T-helper 2 cell treated with Interferon-gamma antibody and Interleukin-4, amounts not matched to agents 5 μg/mL and 100 μg/mL, for 36 hours (primary cell): Measurements from ENCODE around the gene BRMS1L.

Experiments used
- DNase-seq: peaks from one replicate; pipeline ENCODE4 v3.0.0; 2021; ENCODE audit warnings: low spot score
- H3K27ac Mint-ChIP-seq: one replicate; pipeline ENCODE4 v1.8.0; 2021; ENCODE audit warnings: mild to moderate bottlenecking, mixed read lengths
- H3K27me3 Mint-ChIP-seq: one replicate; pipeline ENCODE4 v1.8.0; 2021; ENCODE audit warnings: low read depth, mixed read lengths
- H3K36me3 Mint-ChIP-seq: one replicate; pipeline ENCODE4 v1.8.0; 2021; ENCODE audit warnings: low read depth, mixed read lengths
- H3K4me1 Mint-ChIP-seq: one replicate; pipeline ENCODE4 v1.8.0; 2021; ENCODE audit warnings: low read depth, mixed read lengths
- H3K4me3 Mint-ChIP-seq: one replicate; pipeline ENCODE4 v1.8.0; 2022; ENCODE audit warnings: mild to moderate bottlenecking, moderate library complexity, mixed read lengths
- H3K9me3 Mint-ChIP-seq: one replicate; pipeline ENCODE4 v1.8.0; 2021; ENCODE audit warnings: mixed read lengths

Gene BRMS1L

GRCh38 chr14:35866595-35867279 lies 40.6 kb downstream of the BRMS1L start:
- Mint-ChIP-seq H3K9me3 (no peaks in the 10 kb centered on the region), H3K27me3 (no peaks in the 10 kb centered on the region), H3K36me3 (peaks cover 11% of the 10 kb centered on the region), H3K4me3 (no peak overlapping the region), H3K27ac (no peak overlapping the region), H3K4me1 (no peaks in the 10 kb centered on the region)
- DNase-seq, result no peak

- Mint-ChIP-seq H3K4me1 (no peaks in the 10 kb centered on the region), H3K27me3 (no peaks in the 10 kb centered on the region), H3K36me3 (peaks cover 11% of the 10 kb centered on the region), H3K9me3 (no peaks in the 10 kb centered on the region), H3K27ac (no peak overlapping the region), H3K4me3 (no peak overlapping the region)
- DNase-seq, result no peak
Observed at GRCh38 chr14:35867280-35867629, 41.1 kb downstream of the BRMS1L start.

GRCh38 chr14:35875296-35875695 lies 49.2 kb downstream of the BRMS1L start:
- no peak overlapping the region for H3K4me3 Mint-ChIP-seq
- H3K27ac Mint-ChIP-seq, result no peak overlapping the region
- no peaks in the 10 kb centered on the region for H3K36me3 Mint-ChIP-seq
- no peaks in the 10 kb centered on the region for H3K9me3 Mint-ChIP-seq
- peaks cover 10% of the 10 kb centered on the region for H3K4me1 Mint-ChIP-seq
- H3K27me3 Mint-ChIP-seq, result no peaks in the 10 kb centered on the region
- no peak for DNase-seq

GRCh38 chr14:35877276-35877675 lies 51.1 kb downstream of the BRMS1L start:
- Mint-ChIP-seq H3K27ac (no peak overlapping the region), H3K9me3 (no peaks in the 10 kb centered on the region), H3K36me3 (no peaks in the 10 kb centered on the region), H3K27me3 (no peaks in the 10 kb centered on the region), H3K4me3 (no peak overlapping the region), H3K4me1 (peaks cover 10% of the 10 kb centered on the region)
- no peak for DNase-seq

GRCh38 chr14:35878272-35879150 lies 52.4 kb downstream of the BRMS1L start:
- no peak overlapping the region for H3K27ac Mint-ChIP-seq
- H3K27me3 Mint-ChIP-seq, result no peaks in the 10 kb centered on the region
- no peaks in the 10 kb centered on the region for H3K36me3 Mint-ChIP-seq
- no peak for DNase-seq
- peaks cover 10% of the 10 kb centered on the region for H3K4me1 Mint-ChIP-seq
- no peaks in the 10 kb centered on the region for H3K9me3 Mint-ChIP-seq
- no peak overlapping the region for H3K4me3 Mint-ChIP-seq

GRCh38 chr14:35879151-35879648 lies 53.1 kb downstream of the BRMS1L start:
- DNase-seq, result no peak
- no peaks in the 10 kb centered on the region for H3K27me3 Mint-ChIP-seq
- no peaks in the 10 kb centered on the region for H3K36me3 Mint-ChIP-seq
- H3K4me3 Mint-ChIP-seq, result no peak overlapping the region
- H3K9me3 Mint-ChIP-seq, result no peaks in the 10 kb centered on the region
- H3K4me1 Mint-ChIP-seq, result peaks cover 13% of the 10 kb centered on the region
- no peak overlapping the region for H3K27ac Mint-ChIP-seq

- Mint-ChIP-seq H3K27ac (no peak overlapping the region), H3K4me1 (peaks cover 13% of the 10 kb centered on the region), H3K4me3 (no peak overlapping the region), H3K27me3 (no peaks in the 10 kb centered on the region), H3K9me3 (no peaks in the 10 kb centered on the region), H3K36me3 (no peaks in the 10 kb centered on the region)
- DNase-seq, result no peak
Observed at GRCh38 chr14:35879654-35880249, 53.6 kb downstream of the BRMS1L start.

GRCh38 chr14:35881280-35881679 lies 55.1 kb downstream of the BRMS1L start:
- Mint-ChIP-seq H3K9me3 (no peaks in the 10 kb centered on the region), H3K27me3 (no peaks in the 10 kb centered on the region), H3K36me3 (no peaks in the 10 kb centered on the region), H3K4me3 (no peak overlapping the region), H3K27ac (no peak overlapping the region), H3K4me1 (peaks cover 13% of the 10 kb centered on the region)
- DNase-seq, result no peak

- DNase-seq, result no peak
- Mint-ChIP-seq H3K27ac (no peak overlapping the region), H3K4me3 (no peak overlapping the region), H3K27me3 (peaks cover 11% of the 10 kb centered on the region), H3K9me3 (no peaks in the 10 kb centered on the region), H3K4me1 (peaks cover 7% of the 10 kb centered on the region), H3K36me3 (no peaks in the 10 kb centered on the region)
Observed at GRCh38 chr14:35883677-35884293, 57.6 kb downstream of the BRMS1L start.

GRCh38 chr14:35890308-35890707 lies 64.2 kb downstream of the BRMS1L start:
- no peak for DNase-seq
- Mint-ChIP-seq H3K4me1 (no peaks in the 10 kb centered on the region), H3K9me3 (peaks cover 22% of the 10 kb centered on the region), H3K27ac (no peak overlapping the region), H3K36me3 (no peaks in the 10 kb centered on the region), H3K27me3 (peaks cover 16% of the 10 kb centered on the region), H3K4me3 (no peak overlapping the region)

GRCh38 chr14:35895256-35895655 lies 69.1 kb downstream of the BRMS1L start:
- no peak overlapping the region for H3K27ac Mint-ChIP-seq
- peaks cover 2% of the 10 kb centered on the region for H3K36me3 Mint-ChIP-seq
- H3K27me3 Mint-ChIP-seq, result peaks cover 8% of the 10 kb centered on the region
- peaks cover 42% of the 10 kb centered on the region for H3K9me3 Mint-ChIP-seq
- no peak overlapping the region for H3K4me3 Mint-ChIP-seq
- H3K4me1 Mint-ChIP-seq, result no peaks in the 10 kb centered on the region
- no peak for DNase-seq

- no peak overlapping the region for H3K27ac Mint-ChIP-seq
- peaks cover 2% of the 10 kb centered on the region for H3K36me3 Mint-ChIP-seq
- no peaks in the 10 kb centered on the region for H3K4me1 Mint-ChIP-seq
- H3K9me3 Mint-ChIP-seq, result peaks cover 42% of the 10 kb centered on the region
- peaks cover 10% of the 10 kb centered on the region for H3K27me3 Mint-ChIP-seq
- no peak overlapping the region for H3K4me3 Mint-ChIP-seq
- no peak for DNase-seq
Observed at GRCh38 chr14:35897616-35898111, 71.5 kb downstream of the BRMS1L start.

GRCh38 chr14:35898217-35898775 lies 72.2 kb downstream of the BRMS1L start:
- peaks cover 40% of the 10 kb centered on the region for H3K9me3 Mint-ChIP-seq
- peaks cover 12% of the 10 kb centered on the region for H3K27me3 Mint-ChIP-seq
- H3K4me3 Mint-ChIP-seq, result no peak overlapping the region
- H3K36me3 Mint-ChIP-seq, result peaks cover 2% of the 10 kb centered on the region
- H3K4me1 Mint-ChIP-seq, result no peaks in the 10 kb centered on the region
- no peak for DNase-seq
- no peak overlapping the region for H3K27ac Mint-ChIP-seq
